Subcutaneous adipose tissue (tissue), 4 donors: ENCODE results near the gene ASIP. TPM values are rescaled to one million over a fixed set of nuclear protein-coding genes. Genes with fewer than 3 reads are reported as not detected.

Source experiments
- CTCF ChIP-seq: fragments of 450-650 bp; IDR thresholded peaks from one replicate; pipeline ENCODE4 v1.5.1; 2016; ENCODE audit warnings: low read depth, mild to moderate bottlenecking, control low read depth, antibody characterized with exemption, moderate library complexity
- total RNA-seq, 4 donors: library from RNA; depleted of rRNA; stranded (reverse); fragments of >200 nt; gene quantifications; one replicate each; pipeline ENCODE4 v1.1.0, GENCODE V29; 2016

The ASIP gene
- total RNA-seq = 1 to 10 TPM in 1 of 4 donors, not detected in 3; 1.2 TPM

- no peak for TF ChIP-seq CTCF
Measured at GRCh38 chr20:34240693-34241615, at the start of gene ASIP. Gene ASIP, plus strand, starts transcription at chr20:34241423. Its CDS starts 18,952 bp downstream, at chr20:34260375.

GRCh38 chr20:34193051-34193450 is 48.2 kb upstream of the ASIP start:
- TF ChIP-seq CTCF = no peak

DNA sequence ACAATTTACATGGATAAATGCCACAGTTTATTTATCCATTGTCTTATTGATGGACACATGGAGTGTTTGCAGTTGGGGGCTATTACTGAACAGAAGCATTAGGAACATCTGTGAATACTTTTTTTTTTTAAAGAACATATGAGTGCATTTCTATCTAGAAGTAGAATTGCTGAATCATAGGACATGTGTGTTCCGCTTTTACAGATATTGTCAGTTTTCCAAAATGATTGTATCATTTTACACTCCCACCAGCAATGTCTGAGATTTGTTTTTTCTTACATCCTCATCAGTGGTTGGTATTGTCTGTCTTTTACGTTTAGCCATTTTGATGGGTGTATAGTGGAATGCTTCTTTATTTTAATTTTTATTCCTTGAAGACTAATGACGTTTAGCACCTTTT is 42.0 kb upstream of the ASIP start:
- no peak for TF ChIP-seq CTCF

- no peak for TF ChIP-seq CTCF
Measured at GRCh38 chr20:34200023-34200422, 41.2 kb upstream of the ASIP start.

GRCh38 chr20:34201531-34201930 is 39.7 kb upstream of the ASIP start:
- no peak for TF ChIP-seq CTCF

DNA sequence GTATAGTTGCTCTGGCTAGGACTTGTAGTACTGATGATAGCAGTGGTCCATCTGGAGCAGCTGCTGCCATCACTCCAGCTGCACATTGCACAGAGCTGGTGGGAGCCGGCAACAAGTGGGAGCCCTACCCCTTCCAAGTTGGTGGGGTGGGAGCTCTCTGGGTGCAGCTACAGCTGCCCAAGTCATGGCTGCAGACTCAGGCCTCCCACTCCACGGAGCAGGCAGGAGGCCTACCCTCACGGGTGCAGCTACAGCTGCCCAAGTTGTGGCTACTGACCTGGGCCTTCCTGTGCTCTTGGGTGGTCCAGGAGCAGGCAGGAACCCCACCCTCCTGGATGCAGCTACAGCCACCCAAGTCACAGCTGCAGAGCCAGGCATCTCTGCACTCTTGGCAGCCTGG is 32.1 kb upstream of the ASIP start:
- no peak for TF ChIP-seq CTCF

DNA sequence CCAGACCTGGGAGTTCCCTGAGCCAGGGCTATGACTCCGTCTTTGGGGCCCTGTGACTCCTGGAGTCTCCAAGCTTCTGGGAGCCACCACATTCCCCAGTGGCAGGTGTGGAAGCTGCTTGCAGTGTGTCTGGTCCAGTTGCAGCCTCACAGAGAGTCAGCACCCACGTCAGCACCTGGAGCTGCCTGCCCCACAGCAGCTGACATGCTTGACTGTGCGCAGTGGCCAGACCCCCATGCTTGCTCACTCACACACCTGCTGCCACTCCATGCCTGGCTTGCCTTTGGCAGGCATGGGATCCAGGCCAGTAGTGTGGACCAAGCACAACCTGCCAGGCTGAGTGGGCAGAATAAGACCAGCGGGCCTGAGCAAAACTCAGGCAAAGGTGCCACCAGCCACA is 31.0 kb upstream of the ASIP start:
- TF ChIP-seq CTCF = no peak
